ENCODE measurements around the gene TMPRSS12.
"Not testable (repeated sequence)": the region's sequence is repeated elsewhere in the genome, so short reads cannot be mapped to it uniquely, and the experiment has no call there.

Gene TMPRSS12

GRCh38 chr12:50926415-50926814, 83.7 kb downstream of the TMPRSS12 start:
- H3K27ac ChIP-seq, result peak overlapping the region; percentile 89

GRCh38 chr12:50926932-50927331, 84.2 kb downstream of the TMPRSS12 start:
- H3K27ac ChIP-seq, result peak overlapping the region; percentile 89

More at GRCh38 chr12:50926415-50926814, 83.7 kb downstream of the TMPRSS12 start:
- TF ChIP-seq CTCF (conservative IDR thresholded peaks at IDR 0.05), result no peak

GRCh38 chr12:50927356-50927755, 84.6 kb downstream of the TMPRSS12 start:
- peak overlapping the region; percentile 89 for H3K27ac ChIP-seq
- no peak for TF ChIP-seq CTCF (conservative IDR thresholded peaks at IDR 0.05)

GRCh38 chr12:50927766-50928224, 85.1 kb downstream of the TMPRSS12 start:
- TF ChIP-seq CTCF (conservative IDR thresholded peaks at IDR 0.05), result no peak
- peak overlapping the region; percentile 89 for H3K27ac ChIP-seq

GRCh38 chr12:50928392-50928791, 85.7 kb downstream of the TMPRSS12 start:
- peak overlapping the region; percentile 89; the same call in 1 of the 2 replicates for H3K27ac ChIP-seq
- no peak for TF ChIP-seq CTCF (conservative IDR thresholded peaks at IDR 0.05)

GRCh38 chr12:50929831-50930230, 87.1 kb downstream of the TMPRSS12 start:
- H3K27ac ChIP-seq, result no peak overlapping the region
- no peak for TF ChIP-seq CTCF (conservative IDR thresholded peaks at IDR 0.05)

GRCh38 chr12:50930477-50930876, 87.8 kb downstream of the TMPRSS12 start:
- not testable (repeated sequence) for H3K27ac ChIP-seq

- no peak overlapping the region for H3K27ac ChIP-seq
- TF ChIP-seq CTCF (conservative IDR thresholded peaks at IDR 0.05), result no peak
These were observed 90.1 kb downstream of the TMPRSS12 start for GRCh38 chr12:50932787-50933280.
